HAP-1 (cell line): ENCODE data around the gene CYP19A1.

Experiments used
- DNase-seq, 2 experiments: peaks; one replicate each; pipeline ENCODE4 v3.0.0-alpha.2; 2016 to 2020; ENCODE audit warnings: low spot score in 2 of 2
- H3K27me3 ChIP-seq: fragments of 250-450 bp; sonication (Bioruptor Pico); 2 replicates; pipeline ENCODE4 v1.5.1; 2020; ENCODE audit warnings: low read depth, mild to moderate bottlenecking, moderate library complexity
- H3K36me3 ChIP-seq: fragments of 250-450 bp; sonication (Bioruptor Pico); replicated peaks from 2 replicates; pipeline ENCODE4 v1.5.1; 2020; ENCODE audit warnings: mild to moderate bottlenecking
- H3K4me1 ChIP-seq: fragments of 250-450 bp; sonication (Bioruptor Pico); 2 replicates; pipeline ENCODE4 v1.5.1; 2020; ENCODE audit warnings: mild to moderate bottlenecking
- H3K4me3 ChIP-seq: fragments of 250-450 bp; sonication (Bioruptor Pico); 2 replicates; pipeline ENCODE4 v1.5.1; 2020; ENCODE audit warnings: mild to moderate bottlenecking, moderate library complexity
- H3K9me3 ChIP-seq: fragments of 250-450 bp; sonication (Bioruptor Pico); 2 replicates; pipeline ENCODE4 v1.5.1; 2020; ENCODE audit warnings: mild to moderate bottlenecking, moderate library complexity
- in situ Hi-C: fragments of 300-500 bp; cut with MboI; formaldehyde crosslinking; loops from 3 replicates; pipeline ENCODE4 v1.14.3; 2020; ENCODE audit warnings: low sequenced_read_pairs, inconsistent platforms, mixed read lengths

Gene CYP19A1

GRCh38 chr15:51312166-51313073 lies 26.0 kb downstream of the CYP19A1 start:
- H3K4me3 ChIP-seq, result no peak overlapping the region
- no peak for DNase-seq
- no peaks in the 10 kb centered on the region for H3K36me3 ChIP-seq
- H3K4me1 ChIP-seq, result no peaks in the 10 kb centered on the region
- no peaks in the 10 kb centered on the region for H3K9me3 ChIP-seq
- no peaks in the 10 kb centered on the region for H3K27me3 ChIP-seq
- in situ Hi-C loops, result no loop called here

GRCh38 chr15:51311510-51311909 lies 26.9 kb downstream of the CYP19A1 start:
- Histone ChIP-seq H3K4me1 (no peaks in the 10 kb centered on the region), H3K27me3 (no peaks in the 10 kb centered on the region), H3K4me3 (no peak overlapping the region), H3K9me3 (no peaks in the 10 kb centered on the region), H3K36me3 (no peaks in the 10 kb centered on the region)
- in situ Hi-C loops, result no loop called here
- no peak for DNase-seq

GRCh38 chr15:51310064-51310463 lies 28.3 kb downstream of the CYP19A1 start:
- H3K4me1 ChIP-seq, result no peaks in the 10 kb centered on the region
- H3K36me3 ChIP-seq, result no peaks in the 10 kb centered on the region
- no peak overlapping the region for H3K4me3 ChIP-seq
- H3K9me3 ChIP-seq, result no peaks in the 10 kb centered on the region
- no peak for DNase-seq
- no peaks in the 10 kb centered on the region for H3K27me3 ChIP-seq
- in situ Hi-C loops, result no loop called here

- Histone ChIP-seq H3K9me3 (no peaks in the 10 kb centered on the region), H3K4me3 (no peak overlapping the region), H3K4me1 (no peaks in the 10 kb centered on the region), H3K27me3 (no peaks in the 10 kb centered on the region), H3K36me3 (no peaks in the 10 kb centered on the region)
- no peak for DNase-seq
- in situ Hi-C loops, result no loop called here
Measured at GRCh38 chr15:51307811-51308210, 30.6 kb downstream of the CYP19A1 start.

DNA sequence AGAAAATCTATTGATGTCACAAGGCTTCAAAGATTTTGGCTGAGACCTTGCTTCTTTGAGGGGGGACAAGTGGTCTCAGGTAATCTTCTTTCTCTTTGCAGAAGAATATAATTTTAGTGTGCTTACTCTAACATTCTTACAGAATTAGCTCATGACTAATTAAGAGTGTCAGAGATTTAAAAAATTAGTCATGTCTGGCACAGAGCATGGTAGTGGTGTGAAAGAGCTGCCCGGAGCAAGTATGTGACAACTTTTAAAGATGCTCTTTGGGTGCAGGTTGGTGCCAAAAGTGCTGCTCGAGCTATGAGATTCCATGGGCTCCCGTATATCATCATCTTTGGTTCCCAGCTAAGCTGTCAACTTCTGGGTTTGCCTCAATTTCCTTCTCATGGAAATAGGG lies 31.1 kb downstream of the CYP19A1 start:
- H3K4me1 ChIP-seq, result no peaks in the 10 kb centered on the region
- H3K9me3 ChIP-seq, result no peaks in the 10 kb centered on the region
- in situ Hi-C loops, result no loop called here
- no peaks in the 10 kb centered on the region for H3K27me3 ChIP-seq
- no peak for DNase-seq
- no peaks in the 10 kb centered on the region for H3K36me3 ChIP-seq
- no peak overlapping the region for H3K4me3 ChIP-seq

GRCh38 chr15:51303462-51303980 lies 34.9 kb downstream of the CYP19A1 start:
- in situ Hi-C loops, result no loop called here
- H3K4me1 ChIP-seq, result no peaks in the 10 kb centered on the region
- no peaks in the 10 kb centered on the region for H3K27me3 ChIP-seq
- H3K9me3 ChIP-seq, result no peaks in the 10 kb centered on the region
- DNase-seq, result no peak
- H3K36me3 ChIP-seq, result no peaks in the 10 kb centered on the region
- H3K4me3 ChIP-seq, result no peak overlapping the region

GRCh38 chr15:51302480-51302879 lies 35.9 kb downstream of the CYP19A1 start:
- DNase-seq, result no peak
- Histone ChIP-seq H3K4me1 (no peaks in the 10 kb centered on the region), H3K9me3 (no peaks in the 10 kb centered on the region), H3K4me3 (no peak overlapping the region), H3K27me3 (no peaks in the 10 kb centered on the region), H3K36me3 (no peaks in the 10 kb centered on the region)
- in situ Hi-C loops, result no loop called here

GRCh38 chr15:51299187-51300015 lies 39.0 kb downstream of the CYP19A1 start:
- Histone ChIP-seq H3K4me1 (no peaks in the 10 kb centered on the region), H3K36me3 (no peaks in the 10 kb centered on the region), H3K9me3 (no peaks in the 10 kb centered on the region), H3K4me3 (no peak overlapping the region), H3K27me3 (no peaks in the 10 kb centered on the region)
- DNase-seq, result no peak
- in situ Hi-C loops, result no loop called here

- Histone ChIP-seq H3K36me3 (no peaks in the 10 kb centered on the region), H3K27me3 (no peaks in the 10 kb centered on the region), H3K9me3 (no peaks in the 10 kb centered on the region), H3K4me1 (no peaks in the 10 kb centered on the region), H3K4me3 (no peak overlapping the region)
- in situ Hi-C loops, result no loop called here
- no peak for DNase-seq
Measured at GRCh38 chr15:51298620-51299019, 39.8 kb downstream of the CYP19A1 start.

DNA sequence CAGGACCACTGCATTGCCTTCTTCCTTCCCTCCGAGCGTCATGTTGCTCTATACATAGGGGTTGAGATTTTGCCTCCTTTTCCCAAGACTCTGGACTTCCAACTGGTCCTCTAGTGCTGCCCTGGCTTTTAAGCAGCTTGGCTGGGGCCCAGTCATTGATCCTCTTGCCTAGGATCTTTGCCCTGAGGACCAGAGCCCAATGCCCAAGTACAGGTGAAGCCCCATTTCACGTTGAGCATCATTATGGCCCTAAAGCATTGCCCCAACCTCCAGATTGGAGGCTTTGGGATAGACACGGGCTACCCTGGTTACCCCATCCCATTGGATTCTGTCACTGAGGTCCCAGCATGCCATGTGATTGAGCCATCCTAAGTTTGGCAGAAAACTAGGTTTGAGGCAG lies 47.7 kb downstream of the CYP19A1 start:
- Histone ChIP-seq H3K9me3 (no peaks in the 10 kb centered on the region), H3K36me3 (no peaks in the 10 kb centered on the region), H3K27me3 (no peaks in the 10 kb centered on the region), H3K4me1 (no peaks in the 10 kb centered on the region), H3K4me3 (no peak overlapping the region)
- no peak for DNase-seq
- in situ Hi-C loops, result no loop called here

DNA sequence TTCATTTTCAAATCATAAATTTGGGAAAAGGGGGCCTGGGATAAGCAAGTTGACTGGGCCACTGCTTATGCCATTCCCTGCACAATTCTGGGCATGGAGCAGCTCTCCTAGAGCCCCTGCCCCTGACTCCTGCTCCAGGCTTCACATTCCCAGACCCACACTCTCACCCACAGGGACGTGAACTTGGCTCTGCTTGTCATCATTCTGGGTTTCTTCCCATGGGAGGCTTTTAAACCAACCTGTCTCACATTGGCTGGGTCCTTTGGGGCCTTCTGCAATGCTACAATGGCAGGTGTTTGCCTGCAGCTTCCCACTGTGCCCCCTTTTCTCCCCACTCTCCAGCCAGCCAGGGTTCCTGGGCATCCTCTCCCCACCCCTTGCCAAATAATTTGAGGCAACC lies 49.1 kb downstream of the CYP19A1 start:
- H3K9me3 ChIP-seq, result no peaks in the 10 kb centered on the region
- no peaks in the 10 kb centered on the region for H3K36me3 ChIP-seq
- no peak overlapping the region for H3K4me3 ChIP-seq
- no peaks in the 10 kb centered on the region for H3K4me1 ChIP-seq
- H3K27me3 ChIP-seq, result no peaks in the 10 kb centered on the region
- DNase-seq, result no peak
- in situ Hi-C loops, result no loop called here

- in situ Hi-C loops, result no loop called here
- no peaks in the 10 kb centered on the region for H3K36me3 ChIP-seq
- no peak for DNase-seq
- no peak overlapping the region for H3K4me3 ChIP-seq
- H3K9me3 ChIP-seq, result no peaks in the 10 kb centered on the region
- H3K27me3 ChIP-seq, result no peaks in the 10 kb centered on the region
- no peaks in the 10 kb centered on the region for H3K4me1 ChIP-seq
Measured at GRCh38 chr15:51288143-51289065, 50.0 kb downstream of the CYP19A1 start.

DNA sequence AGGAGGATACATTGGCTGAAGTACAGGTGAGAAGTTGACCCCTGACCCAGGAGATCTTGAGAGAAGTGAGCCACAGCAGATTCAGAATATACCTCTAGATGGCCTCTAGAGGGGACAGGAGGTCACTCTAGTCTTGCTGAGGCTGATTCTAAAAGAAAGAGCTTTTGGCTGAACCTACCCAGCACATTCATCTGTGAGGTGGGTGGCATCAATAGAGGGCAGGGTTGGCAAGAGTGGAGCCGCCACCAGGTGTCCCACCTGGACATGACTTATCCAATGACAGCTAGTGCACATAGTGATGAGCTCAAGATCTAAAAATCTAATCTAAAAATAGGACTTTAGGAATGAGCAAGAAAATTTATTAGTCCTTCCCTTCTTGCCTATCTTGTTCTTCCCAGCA lies 51.6 kb downstream of the CYP19A1 start:
- Histone ChIP-seq H3K9me3 (no peaks in the 10 kb centered on the region), H3K27me3 (no peaks in the 10 kb centered on the region), H3K36me3 (no peaks in the 10 kb centered on the region), H3K4me1 (no peaks in the 10 kb centered on the region), H3K4me3 (no peak overlapping the region)
- DNase-seq, result no peak
- in situ Hi-C loops, result no loop called here
